SK-N-SH (cell line): ENCODE data around the gene PKN3. TPM values are rescaled to one million over a fixed set of nuclear protein-coding genes. Genes with fewer than 3 reads are reported as not detected.

Experiments used
- CTCF ChIA-PET: fragments of 300-600, 350-600 bp; formaldehyde crosslinking; extraction: SDS; loops from one replicate; lab custom pipeline; 2021; lab: Yijun Ruan, JAX
- POLR2A ChIA-PET: fragments of 350-600 bp; sonication (Branson Sonifier 250); formaldehyde crosslinking; extraction: SDS; loops from one replicate; lab custom pipeline; 2020; ENCODE audit warnings: antibody characterized with exemption, inconsistent platforms; lab: Yijun Ruan, JAX
- DNase-seq: peaks from one replicate; pipeline ENCODE4 v3.0.0; 2012
- H2AFZ ChIP-seq: fragments of 200-600 bp; sonication (generic); 2 replicates; pipeline ENCODE4 v1.8.1; 2016; ENCODE audit warnings: antibody characterized with exemption, mild to moderate bottlenecking, low read depth
- H3F3A ChIP-seq: fragments of 200-600 bp; sonication (generic); replicated peaks from 2 replicates; pipeline ENCODE3; 2016; ENCODE audit warnings: antibody characterized with exemption, mild to moderate bottlenecking; ENCODE audit not compliant: insufficient read depth
- H3K27ac ChIP-seq, 2 experiments: fragments of 200-500 bp in 1 of 2; fragments of 200-600 bp in 1 of 2; sonication (Bioruptor generic) in 1 of 2; sonication (generic), shearing (Covaris generic) in 1 of 2; 2 replicates each; pipeline versions ENCODE4 v1.5.1 to v1.6.1; 2014 to 2016; ENCODE audit warnings: low read depth in 2 of 2, inconsistent platforms in 1 of 2, low read length in 1 of 2, mild to moderate bottlenecking in 1 of 2, mixed read lengths in 1 of 2
- H3K27me3 ChIP-seq: fragments of 200-600 bp; sonication (generic), shearing (Covaris generic); 2 replicates; pipeline ENCODE4 v1.6.1; 2016; ENCODE audit warnings: mixed run types; ENCODE audit not compliant: insufficient read depth
- H3K36me3 ChIP-seq, 2 experiments: fragments of 200-500 bp in 1 of 2; fragments of 200-600 bp in 1 of 2; sonication (Bioruptor generic) in 1 of 2; sonication (generic) in 1 of 2; replicated peaks in 1 of 2; 2 replicates each; pipeline versions ENCODE3 to v1.5.1; 2014 to 2016; ENCODE audit warnings: low read length in 1 of 2, mild to moderate bottlenecking in 1 of 2; ENCODE audit not compliant: insufficient read depth in 2 of 2, control insufficient read depth in 1 of 2
- H3K4me1 ChIP-seq, 2 experiments: fragments of 200-500 bp in 1 of 2; fragments of 200-600 bp in 1 of 2; sonication (Bioruptor generic) in 1 of 2; sonication (generic), shearing (Covaris generic) in 1 of 2; 2 replicates each; pipeline versions ENCODE4 v1.5.1 to v1.6.1; 2014 to 2016; ENCODE audit warnings: low read depth in 1 of 2, low read length in 1 of 2, mixed run types in 1 of 2; ENCODE audit not compliant: insufficient read depth in 2 of 2, control insufficient read depth in 1 of 2
- H3K4me2 ChIP-seq: fragments of 200-600 bp; sonication (generic), shearing (Covaris generic); 2 replicates; pipeline ENCODE4 v1.6.1; 2017; ENCODE audit warnings: mixed run types
- H3K4me3 ChIP-seq, 2 experiments: fragments of 200-500 bp in 1 of 2; fragments of 200-600 bp in 1 of 2; sonication (Bioruptor generic) in 1 of 2; sonication (generic), shearing (Covaris generic) in 1 of 2; 2 replicates each; pipeline versions ENCODE4 v1.5.1 to v1.8.1; 2014 to 2016; ENCODE audit warnings: low read depth in 2 of 2, inconsistent platforms in 1 of 2, low read length in 1 of 2, mild to moderate bottlenecking in 1 of 2, mixed read lengths in 1 of 2, moderate library complexity in 1 of 2
- H3K79me2 ChIP-seq: fragments of 200-600 bp; sonication (generic); 2 replicates; pipeline ENCODE4 v1.8.1; 2017; ENCODE audit warnings: mild to moderate bottlenecking; ENCODE audit not compliant: insufficient read depth
- H3K9ac ChIP-seq: fragments of 200-600 bp; sonication (generic); 2 replicates; pipeline ENCODE4 v1.6.1; 2017; ENCODE audit warnings: mixed run types
- H3K9me2 ChIP-seq: fragments of 200-600 bp; sonication (generic); 2 replicates; pipeline ENCODE4 v1.6.1; 2017; ENCODE audit warnings: mixed run types
- H3K9me3 ChIP-seq: fragments of 200-600 bp; sonication (generic); 2 replicates; pipeline ENCODE4 v1.6.1; 2017; ENCODE audit warnings: mixed run types, mild to moderate bottlenecking, moderate library complexity
- H4K20me1 ChIP-seq: fragments of 200-600 bp; sonication (generic); 2 replicates; pipeline ENCODE4 v1.6.1; 2017; ENCODE audit warnings: mild to moderate bottlenecking, mixed run types; ENCODE audit not compliant: insufficient read depth
- CHD2 ChIP-seq: fragments of 150-350 bp; IDR thresholded peaks from 2 replicates; pipeline ENCODE4 v1.6.1; 2018; ENCODE audit warnings: low read length; ENCODE audit not compliant: partially characterized antibody
- EZH2phosphoT487 ChIP-seq: fragments of 200-600 bp; sonication (generic); IDR thresholded peaks from 2 replicates; pipeline ENCODE4 v1.6.1; 2017; ENCODE audit warnings: low read depth, mixed run types, mild to moderate bottlenecking, antibody characterized with exemption, moderate library complexity, borderline replicate concordance
- FOSL2 ChIP-seq: IDR thresholded peaks from 2 replicates; pipeline ENCODE4 v1.4.0; 2012; ENCODE audit warnings: low read depth, mild to moderate bottlenecking, moderate library complexity, borderline replicate concordance
- FOXJ3 ChIP-seq: sonication (generic); formaldehyde crosslinking; IDR thresholded peaks from 2 replicates; pipeline ENCODE4 v1.5.1; 2020; ENCODE audit warnings: mild to moderate bottlenecking, missing genetic modification reagents
- FOXM1 ChIP-seq: IDR thresholded peaks from 2 replicates; pipeline ENCODE4 v1.4.0; 2012; ENCODE audit warnings: low read depth, mild to moderate bottlenecking
- GABPA ChIP-seq: IDR thresholded peaks from 2 replicates; pipeline ENCODE4 v1.4.0; 2012; ENCODE audit warnings: low read depth, mild to moderate bottlenecking
- NRF1 ChIP-seq: IDR thresholded peaks from 2 replicates; pipeline ENCODE4 v1.6.1; 2012; ENCODE audit warnings: low read depth, mild to moderate bottlenecking, low read length
- POLR2AphosphoS5 ChIP-seq: IDR thresholded peaks from 2 replicates; pipeline ENCODE4 v1.6.1; 2012; ENCODE audit warnings: low read depth, low read length
- RAD21 ChIP-seq: IDR thresholded peaks from 2 replicates; pipeline ENCODE4 v1.6.1; 2012; ENCODE audit warnings: mild to moderate bottlenecking, low read length
- SIN3A ChIP-seq: IDR thresholded peaks from 2 replicates; pipeline ENCODE4 v1.6.1; 2012; ENCODE audit warnings: low read depth, mild to moderate bottlenecking, low read length, moderate library complexity, borderline replicate concordance
- TAF1 ChIP-seq: IDR thresholded peaks from 2 replicates; pipeline ENCODE4 v1.6.1; 2012; ENCODE audit warnings: low read depth, mild to moderate bottlenecking, low read length, moderate library complexity, borderline replicate concordance
- TCF12 ChIP-seq: IDR thresholded peaks from 2 replicates; pipeline ENCODE4 v1.4.0; 2012
- WGBS: methylation state at CpG from one replicate; pipeline ENCODE4 v1.1.6; 2017; ENCODE audit warnings: low lambda C conversion rate; 5-methylcytosine and 5-hydroxymethylcytosine counted together
- polyA plus RNA-seq, 3 experiments: library from polyadenylated mRNA; depleted of rRNA; stranded (reverse); fragments of >200 nt; gene quantifications; 2 replicates each; pipeline ENCODE4 v1.2.3, GENCODE V29; 2012
- TF ChIP-seq, protein P1 (sequence below): IDR thresholded peaks from 2 replicates; pipeline ENCODE4 v1.6.1; 2012; ENCODE audit warnings: mild to moderate bottlenecking, low read depth, low read length, moderate library complexity
- TF ChIP-seq, protein P2 (sequence below): IDR thresholded peaks from 2 replicates; pipeline ENCODE4; 2012
- TF ChIP-seq, protein P3 (sequence below): fragments of 150-350 bp; IDR thresholded peaks from 2 replicates; pipeline ENCODE4 v1.6.1; 2016; ENCODE audit warnings: mild to moderate bottlenecking, low read depth, low read length

Gene PKN3
- polyA plus RNA-seq, 1 of the 3 experiments (the other 2 are of a cell fraction), result 7.8 TPM

DNA sequence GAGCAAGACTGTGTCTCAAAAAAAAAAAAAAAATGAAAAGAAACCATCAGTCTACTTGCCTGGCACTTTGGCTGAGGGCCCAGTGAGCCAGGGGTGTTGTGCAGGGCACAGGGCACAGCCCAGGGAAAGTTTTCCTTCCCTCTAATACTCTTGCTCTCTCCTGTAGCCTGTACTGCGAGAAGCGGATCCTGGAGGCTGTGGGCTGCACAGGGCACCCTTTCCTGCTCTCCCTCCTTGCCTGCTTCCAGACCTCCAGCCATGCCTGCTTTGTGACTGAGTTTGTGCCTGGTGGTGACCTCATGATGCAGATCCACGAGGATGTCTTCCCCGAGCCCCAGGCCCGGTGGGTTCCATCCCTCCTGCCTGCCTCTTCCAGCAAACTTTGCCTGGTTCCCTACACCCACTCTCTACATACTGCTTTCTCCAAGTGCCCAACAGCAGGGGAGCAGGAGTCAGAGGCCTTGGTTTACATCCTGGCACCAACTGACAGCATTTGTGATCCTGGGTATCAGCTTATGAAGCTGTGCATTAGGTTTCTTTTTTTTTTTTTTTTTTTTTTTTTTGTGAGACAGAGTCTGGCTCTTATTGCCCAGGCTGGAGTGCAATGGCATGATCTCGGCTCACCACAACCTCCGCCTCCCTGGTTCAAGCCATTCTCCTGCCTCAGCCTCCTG, 14.4 kb downstream of the PKN3 start:
- no peaks in the 10 kb centered on the region for H3K9me3 ChIP-seq
- H2AFZ ChIP-seq, result no peak overlapping the region
- TF ChIP-seq POLR2AphosphoS5, result no peak
- no peak for TF ChIP-seq TAF1
- TF ChIP-seq, protein P1, sequence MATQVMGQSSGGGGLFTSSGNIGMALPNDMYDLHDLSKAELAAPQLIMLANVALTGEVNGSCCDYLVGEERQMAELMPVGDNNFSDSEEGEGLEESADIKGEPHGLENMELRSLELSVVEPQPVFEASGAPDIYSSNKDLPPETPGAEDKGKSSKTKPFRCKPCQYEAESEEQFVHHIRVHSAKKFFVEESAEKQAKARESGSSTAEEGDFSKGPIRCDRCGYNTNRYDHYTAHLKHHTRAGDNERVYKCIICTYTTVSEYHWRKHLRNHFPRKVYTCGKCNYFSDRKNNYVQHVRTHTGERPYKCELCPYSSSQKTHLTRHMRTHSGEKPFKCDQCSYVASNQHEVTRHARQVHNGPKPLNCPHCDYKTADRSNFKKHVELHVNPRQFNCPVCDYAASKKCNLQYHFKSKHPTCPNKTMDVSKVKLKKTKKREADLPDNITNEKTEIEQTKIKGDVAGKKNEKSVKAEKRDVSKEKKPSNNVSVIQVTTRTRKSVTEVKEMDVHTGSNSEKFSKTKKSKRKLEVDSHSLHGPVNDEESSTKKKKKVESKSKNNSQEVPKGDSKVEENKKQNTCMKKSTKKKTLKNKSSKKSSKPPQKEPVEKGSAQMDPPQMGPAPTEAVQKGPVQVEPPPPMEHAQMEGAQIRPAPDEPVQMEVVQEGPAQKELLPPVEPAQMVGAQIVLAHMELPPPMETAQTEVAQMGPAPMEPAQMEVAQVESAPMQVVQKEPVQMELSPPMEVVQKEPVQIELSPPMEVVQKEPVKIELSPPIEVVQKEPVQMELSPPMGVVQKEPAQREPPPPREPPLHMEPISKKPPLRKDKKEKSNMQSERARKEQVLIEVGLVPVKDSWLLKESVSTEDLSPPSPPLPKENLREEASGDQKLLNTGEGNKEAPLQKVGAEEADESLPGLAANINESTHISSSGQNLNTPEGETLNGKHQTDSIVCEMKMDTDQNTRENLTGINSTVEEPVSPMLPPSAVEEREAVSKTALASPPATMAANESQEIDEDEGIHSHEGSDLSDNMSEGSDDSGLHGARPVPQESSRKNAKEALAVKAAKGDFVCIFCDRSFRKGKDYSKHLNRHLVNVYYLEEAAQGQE, result no peak
- TF ChIP-seq FOSL2, result no peak
- peaks cover 0 to 7% of the 10 kb centered on the region in 2 experiments for H3K36me3 ChIP-seq
- CTCF ChIA-PET, result interaction anchor here (0.7 to 2.6 kb wide), 3 partner anchors 13 to 69 kb away, joined by 3 to 14 read pairs (median 7); partner anchors contain the start of gene PKN3
- H3F3A ChIP-seq, result no peaks in the 10 kb centered on the region
- peaks cover 0 to 3% of the 10 kb centered on the region in 2 experiments; a peak in 1 of 4 replicates for H3K4me1 ChIP-seq
- H3K27ac ChIP-seq, result no peak overlapping the region
- no peak overlapping the region for H3K4me2 ChIP-seq
- no peaks in the 10 kb centered on the region for H3K79me2 ChIP-seq
- H3K9me2 ChIP-seq, result no peaks in the 10 kb centered on the region
- H3K9ac ChIP-seq, result no peak overlapping the region
- peak; percentile 30 for DNase-seq
- no peaks in the 10 kb centered on the region for H3K27me3 ChIP-seq
- no peaks in the 10 kb centered on the region for H4K20me1 ChIP-seq
- 83% methylated on average over 6 of the region's 7 CpGs for WGBS
- no peak overlapping the region for H3K4me3 ChIP-seq
- POLR2A ChIA-PET, result interaction anchor here (0.7 kb wide), 1 partner anchor 54 kb away, joined by 7 read pairs; no protein-coding TSS in a partner anchor

DNA sequence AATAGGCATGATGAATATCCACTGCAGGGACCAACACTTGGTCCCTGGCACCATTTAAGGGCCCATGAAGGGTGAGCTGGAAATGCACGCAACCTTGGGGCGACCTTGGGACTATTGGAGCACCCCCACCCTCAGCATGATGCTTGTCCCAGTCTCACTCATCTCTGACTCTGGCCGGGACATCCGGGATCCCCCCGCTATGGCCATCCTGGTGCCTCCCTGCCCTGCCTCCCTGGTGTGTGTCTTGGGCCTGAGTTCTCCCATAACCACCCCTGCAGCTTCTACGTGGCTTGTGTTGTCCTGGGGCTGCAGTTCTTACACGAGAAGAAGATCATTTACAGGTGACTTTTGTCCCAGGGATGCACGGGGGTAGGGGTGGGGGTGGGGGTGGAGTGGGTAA, 15.7 kb downstream of the PKN3 start:
- peaks cover 0 to 7% of the 10 kb centered on the region in 2 experiments for H3K36me3 ChIP-seq
- H3K4me3 ChIP-seq, result no peak overlapping the region
- H3K9me2 ChIP-seq, result no peaks in the 10 kb centered on the region
- H2AFZ ChIP-seq, result no peak overlapping the region
- H3K9ac ChIP-seq, result no peak overlapping the region
- DNase-seq, result peak; percentile 19
- CTCF ChIA-PET, result interaction anchor here (2.6 kb wide), 1 partner anchor 16 kb away, joined by 14 read pairs; the partner anchor contains the start of gene PKN3
- no peaks in the 10 kb centered on the region for H4K20me1 ChIP-seq
- H3K79me2 ChIP-seq, result no peaks in the 10 kb centered on the region
- H3K9me3 ChIP-seq, result no peaks in the 10 kb centered on the region
- H3F3A ChIP-seq, result no peaks in the 10 kb centered on the region
- no peak overlapping the region for H3K4me2 ChIP-seq
- H3K4me1 ChIP-seq, result peaks cover 0 to 3% of the 10 kb centered on the region in 2 experiments; a peak in 1 of 4 replicates
- no peak overlapping the region for H3K27ac ChIP-seq
- 100% methylated on average over 2 of the region's 8 CpGs for WGBS
- POLR2A ChIA-PET, result interaction anchor here (0.6 kb wide), 2 partner anchors 26 to 155 kb away, joined by 4 to 5 read pairs; no protein-coding TSS in a partner anchor
- H3K27me3 ChIP-seq, result no peaks in the 10 kb centered on the region
- TF ChIP-seq TAF1 (no peak), EZH2phosphoT487 (no peak), TCF12 (no peak), CHD2 (no peak), SIN3A (no peak), RAD21 (no peak), FOXJ3 (CRISPR knock-in tag) (no peak), FOXM1 (no peak), POLR2AphosphoS5 (no peak), GABPA (no peak), NRF1 (no peak)
- TF ChIP-seq, protein P2, sequence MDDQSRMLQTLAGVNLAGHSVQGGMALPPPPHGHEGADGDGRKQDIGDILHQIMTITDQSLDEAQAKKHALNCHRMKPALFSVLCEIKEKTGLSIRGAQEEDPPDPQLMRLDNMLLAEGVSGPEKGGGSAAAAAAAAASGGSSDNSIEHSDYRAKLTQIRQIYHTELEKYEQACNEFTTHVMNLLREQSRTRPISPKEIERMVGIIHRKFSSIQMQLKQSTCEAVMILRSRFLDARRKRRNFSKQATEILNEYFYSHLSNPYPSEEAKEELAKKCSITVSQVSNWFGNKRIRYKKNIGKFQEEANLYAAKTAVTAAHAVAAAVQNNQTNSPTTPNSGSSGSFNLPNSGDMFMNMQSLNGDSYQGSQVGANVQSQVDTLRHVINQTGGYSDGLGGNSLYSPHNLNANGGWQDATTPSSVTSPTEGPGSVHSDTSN, result no peak
- TF ChIP-seq, protein P1, result no peak
- TF ChIP-seq, protein P3, sequence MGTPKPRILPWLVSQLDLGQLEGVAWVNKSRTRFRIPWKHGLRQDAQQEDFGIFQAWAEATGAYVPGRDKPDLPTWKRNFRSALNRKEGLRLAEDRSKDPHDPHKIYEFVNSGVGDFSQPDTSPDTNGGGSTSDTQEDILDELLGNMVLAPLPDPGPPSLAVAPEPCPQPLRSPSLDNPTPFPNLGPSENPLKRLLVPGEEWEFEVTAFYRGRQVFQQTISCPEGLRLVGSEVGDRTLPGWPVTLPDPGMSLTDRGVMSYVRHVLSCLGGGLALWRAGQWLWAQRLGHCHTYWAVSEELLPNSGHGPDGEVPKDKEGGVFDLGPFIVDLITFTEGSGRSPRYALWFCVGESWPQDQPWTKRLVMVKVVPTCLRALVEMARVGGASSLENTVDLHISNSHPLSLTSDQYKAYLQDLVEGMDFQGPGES, result no peak
